GM23338 (cell line): Measurements from ENCODE around the gene RIC3. TPM values are rescaled to one million over a fixed set of nuclear protein-coding genes. Genes with fewer than 3 reads are reported as not detected.

Experiments
- ATAC-seq: fragments of 200-7000 bp; cut with Tn5 transposase; 3 replicates; pipeline ENCODE4 v1.9.1; 2020
- DNase-seq: peaks from one replicate; pipeline ENCODE4 v3.0.0-alpha.2; 2015; ENCODE audit warnings: low spot score
- H2AFZ ChIP-seq: fragments of 200-600 bp; sonication (generic); 2 replicates; pipeline ENCODE4 v1.8.0; 2016; ENCODE audit warnings: antibody characterized with exemption, mild to moderate bottlenecking, moderate library complexity
- H3F3A ChIP-seq: fragments of 200-600 bp; sonication (generic); replicated peaks from 2 replicates; pipeline ENCODE4 v1.8.0; 2017; ENCODE audit warnings: antibody characterized with exemption, mixed run types, low read depth
- H3K27ac ChIP-seq: fragments of 200-600 bp; sonication (generic); 2 replicates; pipeline ENCODE4 v1.6.1; 2016; ENCODE audit warnings: low read depth
- H3K27me3 ChIP-seq: fragments of 200-600 bp; sonication (generic); 2 replicates; pipeline ENCODE4 v1.8.0; 2016; ENCODE audit warnings: mild to moderate bottlenecking, mixed run types, moderate library complexity; ENCODE audit not compliant: insufficient read depth
- H3K36me3 ChIP-seq: fragments of 200-600 bp; sonication (generic); 2 replicates; pipeline ENCODE4 v1.8.0; 2016; ENCODE audit warnings: mild to moderate bottlenecking; ENCODE audit not compliant: insufficient read depth
- H3K4me1 ChIP-seq: fragments of 200-600 bp; sonication (generic); 2 replicates; pipeline ENCODE4 v1.8.0; 2016; ENCODE audit warnings: mild to moderate bottlenecking, moderate library complexity; ENCODE audit not compliant: insufficient read depth
- H3K4me2 ChIP-seq: fragments of 200-600 bp; sonication (generic); 2 replicates; pipeline ENCODE4 v1.7.1; 2017; ENCODE audit warnings: mixed run types
- H3K4me3 ChIP-seq: fragments of 200-600 bp; sonication (generic); 2 replicates; pipeline ENCODE4 v1.6.1; 2016; ENCODE audit warnings: mixed run types
- H3K79me2 ChIP-seq: fragments of 200-600 bp; sonication (generic); replicated peaks from 2 replicates; pipeline ENCODE4 v1.8.0; 2017; ENCODE audit warnings: mild to moderate bottlenecking; ENCODE audit not compliant: insufficient read depth
- H3K9me2 ChIP-seq: fragments of 200-600 bp; sonication (generic); 2 replicates; pipeline ENCODE4 v1.8.0; 2017; ENCODE audit not compliant: insufficient read depth
- H4K20me1 ChIP-seq: fragments of 200-600 bp; sonication (generic); replicated peaks from 2 replicates; pipeline ENCODE4 v1.8.0; 2017; ENCODE audit warnings: mild to moderate bottlenecking; ENCODE audit not compliant: insufficient read depth
- H3K27ac Mint-ChIP-seq: 2 replicates; pipeline ENCODE4 v1.8.0; 2020; ENCODE audit warnings: inconsistent platforms, mild to moderate bottlenecking, moderate library complexity, mixed read lengths
- H3K27me3 Mint-ChIP-seq: 3 replicates; pipeline ENCODE4 v1.8.0; 2022; ENCODE audit warnings: low read depth, mild to moderate bottlenecking, moderate library complexity, mixed read lengths, inconsistent platforms; ENCODE audit not compliant: insufficient read depth, poor library complexity
- H3K36me3 Mint-ChIP-seq: 3 replicates; pipeline ENCODE4 v1.8.0; 2021; ENCODE audit warnings: low read depth, mild to moderate bottlenecking, inconsistent platforms, moderate library complexity, mixed read lengths
- H3K4me1 Mint-ChIP-seq: 3 replicates; pipeline ENCODE4 v1.8.0; 2020; ENCODE audit warnings: mild to moderate bottlenecking, inconsistent platforms, mixed read lengths
- H3K4me3 Mint-ChIP-seq: 3 replicates; pipeline ENCODE4 v1.8.0; 2021; ENCODE audit warnings: moderate library complexity, mild to moderate bottlenecking, inconsistent platforms, mixed read lengths
- H3K9me3 Mint-ChIP-seq: 3 replicates; pipeline ENCODE4 v1.8.0; 2020; ENCODE audit warnings: moderate library complexity, mild to moderate bottlenecking, inconsistent platforms, mixed read lengths
- CREB1 ChIP-seq: fragments of 250-450 bp; sonication (Bioruptor Pico); IDR thresholded peaks from 2 replicates; pipeline ENCODE4 v1.5.0; 2020; ENCODE audit warnings: low read depth, mild to moderate bottlenecking, moderate library complexity
- CTCF ChIP-seq, 2 experiments: fragments of 200-600 bp in 1 of 2; sonication (generic) in 1 of 2; conservative IDR thresholded peaks; 2 replicates each; pipeline versions ENCODE4 v1.5.1 to v1.6.1; 2016 to 2017; ENCODE audit warnings: antibody characterized with exemption in 2 of 2, low read depth in 2 of 2, mild to moderate bottlenecking in 2 of 2, moderate library complexity in 1 of 2
- ETS1 ChIP-seq: IDR thresholded peaks from 2 replicates; pipeline ENCODE4 v1.6.1; 2016; ENCODE audit warnings: antibody characterized with exemption
- EZH2phosphoT487 ChIP-seq: fragments of 200-600 bp; sonication (generic); IDR thresholded peaks from one replicate; pipeline ENCODE4 v1.8.1; 2018; ENCODE audit warnings: antibody characterized with exemption; ENCODE audit not compliant: unreplicated experiment
- JUNB ChIP-seq: IDR thresholded peaks from one replicate; pipeline ENCODE4 v1.6.1; 2016; ENCODE audit warnings: antibody characterized with exemption; ENCODE audit not compliant: unreplicated experiment
- NANOG ChIP-seq: IDR thresholded peaks from 2 replicates; pipeline ENCODE4 v1.6.1; 2016; ENCODE audit warnings: antibody characterized with exemption, borderline replicate concordance
- POLR2AphosphoS5 ChIP-seq: IDR thresholded peaks from 2 replicates; pipeline ENCODE4 v1.6.1; 2016; ENCODE audit warnings: antibody characterized with exemption, low read depth
- REST ChIP-seq: IDR thresholded peaks from one replicate; pipeline ENCODE4 v1.6.1; 2018; ENCODE audit warnings: antibody characterized with exemption; ENCODE audit not compliant: unreplicated experiment
- STAT1 ChIP-seq: IDR thresholded peaks from one replicate; pipeline ENCODE4 v1.6.1; 2016; ENCODE audit warnings: antibody characterized with exemption; ENCODE audit not compliant: unreplicated experiment
- ZNF114 ChIP-seq: fragments of 250-450 bp; sonication (Bioruptor Pico); IDR thresholded peaks from 2 replicates; pipeline ENCODE4 v1.5.0; 2020; ENCODE audit warnings: mild to moderate bottlenecking, moderate library complexity
- ZNF331 ChIP-seq: fragments of 250-450 bp; sonication (Bioruptor Pico); IDR thresholded peaks from 2 replicates; pipeline ENCODE4 v1.5.0; 2020; ENCODE audit warnings: low read depth, mild to moderate bottlenecking, moderate library complexity
- ZNF462 ChIP-seq: fragments of 250-450 bp; sonication (Bioruptor Pico); IDR thresholded peaks from 2 replicates; pipeline ENCODE4 v1.5.0; 2020; ENCODE audit warnings: mild to moderate bottlenecking, moderate library complexity
- polyA plus RNA-seq: library from polyadenylated mRNA; unstranded; fragments of >200 nt; fragmentation: Nextera tagmentation; extraction: Ambion mirVana; gene quantifications from 2 replicates; pipeline ENCODE4 v1.2.1, GENCODE V29; 2016
- total RNA-seq: library from RNA; depleted of rRNA; stranded (reverse); fragments of >200 nt; shearing (Covaris generic); gene quantifications from 2 replicates; pipeline ENCODE4 v1.2.3, GENCODE V29; 2014

Gene RIC3
- total and polyA plus RNA-seq, 2 experiments from 2014 or later: 17.8 to 21.3 TPM

- no peak for TF ChIP-seq ETS1
Observed at GRCh38 chr11:8063324-8063723, 105.5 kb downstream of the RIC3 start (continued).

GRCh38 chr11:8062781-8063257 lies 106.0 kb downstream of the RIC3 start:
- H3K4me3 ChIP-seq: no peak overlapping the region
- H3K79me2 ChIP-seq: no peaks in the 10 kb centered on the region
- no peaks in the 10 kb centered on the region for H4K20me1 ChIP-seq
- DNase-seq: no peak
- no peaks in the 10 kb centered on the region for H3K27me3 ChIP-seq
- no peak overlapping the region for H3K27ac Mint-ChIP-seq
- H3K4me2 ChIP-seq: no peak overlapping the region
- H3K4me1 ChIP-seq: peaks cover 5% of the 10 kb centered on the region; the same call in 1 of the 2 replicates
- TF ChIP-seq CREB1 (CRISPR knock-in tag): no peak
- TF ChIP-seq REST: no peak
- TF ChIP-seq EZH2phosphoT487: no peak
- no peak for TF ChIP-seq CTCF (conservative IDR thresholded peaks at IDR 0.05; ENCODE audit: low read depth in 2 of 2)
- no peak for TF ChIP-seq ZNF114
- TF ChIP-seq NANOG: no peak
- no peak for TF ChIP-seq ETS1
- no peak for TF ChIP-seq ZNF331
- no peak for TF ChIP-seq STAT1
- TF ChIP-seq POLR2AphosphoS5: no peak
- no peak for TF ChIP-seq ZNF462 (CRISPR knock-in tag)
- no peak for TF ChIP-seq JUNB
- H3K9me2 ChIP-seq: no peaks in the 10 kb centered on the region
- H2AFZ ChIP-seq: no peak overlapping the region
- ATAC-seq: no peak
- H3K4me3 Mint-ChIP-seq: no peak overlapping the region
- no peaks in the 10 kb centered on the region for H3K36me3 Mint-ChIP-seq
- peaks cover 2% of the 10 kb centered on the region for H3K27me3 Mint-ChIP-seq
- H3K9me3 Mint-ChIP-seq: no peaks in the 10 kb centered on the region; the same call in 2 of the 3 replicates
- H3K36me3 ChIP-seq: no peaks in the 10 kb centered on the region
- no peak overlapping the region for H3K27ac ChIP-seq
- peaks cover 14% of the 10 kb centered on the region for H3K4me1 Mint-ChIP-seq
- no peaks in the 10 kb centered on the region for H3F3A ChIP-seq
